Ovary (tissue), 9 donors: ENCODE data around the gene KRT33A. TPM values are rescaled to one million over a fixed set of nuclear protein-coding genes. Genes with fewer than 3 reads are reported as not detected.
"Not testable (repeated sequence)": the region's sequence is repeated elsewhere in the genome, so short reads cannot be mapped to it uniquely, and the experiment has no call there.

Source experiments
- DNase-seq, 5 donors: peaks; one replicate each; pipeline ENCODE4 v3.0.0-alpha.2; 2019 to 2020
- H3K27ac ChIP-seq, 2 donors: fragments of 200-600 bp; one replicate each; pipeline versions ENCODE4 v1.5.1 to v1.8.0; 2019 to 2022
- H3K27me3 ChIP-seq: fragments of 200-600 bp; one replicate; pipeline ENCODE4 v1.8.0; 2022
- H3K36me3 ChIP-seq: fragments of 200-600 bp; sonication (generic); one replicate; pipeline ENCODE4 v1.5.1; 2019
- H3K4me1 ChIP-seq: one replicate; pipeline ENCODE4 v1.8.1; 2013; ENCODE audit warnings: mild to moderate bottlenecking, moderate library complexity; ENCODE audit not compliant: insufficient read depth
- H3K4me3 ChIP-seq: fragments of 200-600 bp; sonication (generic); one replicate; pipeline ENCODE4 v1.5.1; 2017
- H3K9me3 ChIP-seq, 2 donors: fragments of 200-600 bp in 1 of 2; sonication (generic) in 1 of 2; one replicate each; pipeline versions ENCODE4 v1.5.1 to v1.8.1; 2013 to 2019; ENCODE audit warnings: mild to moderate bottlenecking in 1 of 2, moderate library complexity in 1 of 2
- EP300 ChIP-seq: sonication (generic); formaldehyde crosslinking; IDR thresholded peaks from one replicate; pipeline ENCODE4 v1.6.1; 2017; ENCODE audit warnings: antibody characterized with exemption
- POLR2A ChIP-seq: fragments of 450-650 bp; IDR thresholded peaks from one replicate; pipeline ENCODE4 v1.6.1; 2017; ENCODE audit warnings: antibody characterized with exemption, mild to moderate bottlenecking, moderate library complexity
- WGBS, 3 donors: extraction: QIAGEN DNeasy Blood & Tissue Kit in 1 of 3; methylation state at CpG; one replicate each; pipeline versions ENCODE4 v1.1.5 to v1.1.7; 2013 to 2017; 5-methylcytosine and 5-hydroxymethylcytosine counted together
- intact Hi-C, 4 donors: fragments of 100-400 bp; cut with DNase I; formaldehyde crosslinking; loops; one replicate each; pipeline versions ENCODE4 v1.11.0 to v1.15.1; 2022 to 2023
- polyA plus RNA-seq, 2 donors: library from polyadenylated mRNA; stranded (reverse); fragments of 200-250 nt in 1 of 2; fragments of 350-450 nt in 1 of 2; fragmentation: Illumina TruSeq in 1 of 2; extraction: RNeasy Lipid Tissue Mini Kit (QIAGEN cat#74804) in 1 of 2; gene quantifications; one replicate each; pipeline ENCODE4 v1.2.3, GENCODE V29; 2013 to 2014
- total RNA-seq, 7 donors: library from RNA; depleted of rRNA in 2 of 7; stranded (reverse); fragments of >200 nt in 2 of 7; fragmentation: NEBNext Ultra II Directional in 3 of 7; extraction: Animal tissue kit (Norgen Biotek cat#: 25700) in 3 of 7; gene quantifications; one replicate each; pipeline versions ENCODE4 v1.1.0 to v1.2.4, GENCODE V29; 2016 to 2023
- TF ChIP-seq, protein P1 (sequence below), 3 donors: fragments of 450-650 bp in 2 of 3; fragments of 200-600 bp in 1 of 3; IDR thresholded peaks; one replicate each; pipeline versions ENCODE4 v1.5.1 to v1.8.0; 2016 to 2022; ENCODE audit warnings: antibody characterized with exemption in 3 of 3, mild to moderate bottlenecking in 1 of 3
- donor health status: DM: no; HTN: no; CAD: no; lungs with moderate emphysema.
- donor health status: DM: no; HTN: no; CAD: no.
- donor health status: Bipolar disorder and iron deficiency.
- donor health status: DM: yes; HTN: yes; CAD: no.
- donor health status: DM: no; HTN: no; CAD: no.
- donor health status: DM: yes; HTN: yes; CAD: no.

KRT33A gene
- total and polyA plus RNA-seq, 9 donors: not detected

- no peak overlapping the region for H3K4me3 ChIP-seq
- TF ChIP-seq, protein P1, sequence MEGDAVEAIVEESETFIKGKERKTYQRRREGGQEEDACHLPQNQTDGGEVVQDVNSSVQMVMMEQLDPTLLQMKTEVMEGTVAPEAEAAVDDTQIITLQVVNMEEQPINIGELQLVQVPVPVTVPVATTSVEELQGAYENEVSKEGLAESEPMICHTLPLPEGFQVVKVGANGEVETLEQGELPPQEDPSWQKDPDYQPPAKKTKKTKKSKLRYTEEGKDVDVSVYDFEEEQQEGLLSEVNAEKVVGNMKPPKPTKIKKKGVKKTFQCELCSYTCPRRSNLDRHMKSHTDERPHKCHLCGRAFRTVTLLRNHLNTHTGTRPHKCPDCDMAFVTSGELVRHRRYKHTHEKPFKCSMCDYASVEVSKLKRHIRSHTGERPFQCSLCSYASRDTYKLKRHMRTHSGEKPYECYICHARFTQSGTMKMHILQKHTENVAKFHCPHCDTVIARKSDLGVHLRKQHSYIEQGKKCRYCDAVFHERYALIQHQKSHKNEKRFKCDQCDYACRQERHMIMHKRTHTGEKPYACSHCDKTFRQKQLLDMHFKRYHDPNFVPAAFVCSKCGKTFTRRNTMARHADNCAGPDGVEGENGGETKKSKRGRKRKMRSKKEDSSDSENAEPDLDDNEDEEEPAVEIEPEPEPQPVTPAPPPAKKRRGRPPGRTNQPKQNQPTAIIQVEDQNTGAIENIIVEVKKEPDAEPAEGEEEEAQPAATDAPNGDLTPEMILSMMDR (IDR thresholded peaks at IDR 0.05): no peak
- TF ChIP-seq EP300: no peak
- no peak for TF ChIP-seq POLR2A
- intact Hi-C loops: no loop called here
- no peak overlapping the region for H3K27ac ChIP-seq
- H3K36me3 ChIP-seq: no peaks in the 10 kb centered on the region
- DNase-seq: no peak
- no peaks in the 10 kb centered on the region for H3K9me3 ChIP-seq
- WGBS, 3 donors: 91 to 93% (median 91%) methylated on average over 4 of the region's 4 CpGs
- H3K4me1 ChIP-seq: no peaks in the 10 kb centered on the region
- no peaks in the 10 kb centered on the region for H3K27me3 ChIP-seq
These were observed 3.9 kb upstream of the KRT33A start for GRCh38 chr17:41354536-41354935.

- intact Hi-C loops: no loop called here
- TF ChIP-seq, protein P1 (IDR thresholded peaks at IDR 0.05): no peak
- TF ChIP-seq POLR2A (no peak), EP300 (no peak)
- Histone ChIP-seq H3K36me3 (no peaks in the 10 kb centered on the region), H3K27ac (no peak overlapping the region), H3K4me1 (no peaks in the 10 kb centered on the region), H3K9me3 (no peaks in the 10 kb centered on the region), H3K4me3 (no peak overlapping the region), H3K27me3 (no peaks in the 10 kb centered on the region)
- no peak for DNase-seq
- 72 to 79% (median 78%) methylated on average over 7 of the region's 7 CpGs for WGBS, 3 donors
These were observed 2.2 kb upstream of the KRT33A start for GRCh38 chr17:41352597-41353366.

DNA sequence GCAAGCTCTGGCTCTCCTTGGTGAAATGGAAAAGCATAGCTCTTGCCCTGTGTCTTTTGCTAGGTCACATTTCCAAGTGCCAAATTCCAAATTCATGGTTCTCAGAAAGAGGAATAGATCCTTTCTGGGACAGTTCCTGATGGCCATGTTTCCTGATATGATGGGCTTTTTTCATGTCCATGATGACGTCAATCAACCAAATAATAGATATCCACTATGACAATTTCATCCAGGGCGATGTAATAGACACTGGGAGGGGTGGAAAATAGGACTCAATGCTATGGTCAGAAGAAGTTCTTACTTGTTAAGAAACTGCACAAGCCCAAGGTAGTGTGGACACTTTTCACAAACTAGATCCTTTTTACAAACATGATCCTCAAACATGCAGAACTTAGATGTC, 549 bp upstream of the KRT33A start:
- no peaks in the 10 kb centered on the region for H3K4me1 ChIP-seq
- no peaks in the 10 kb centered on the region for H3K9me3 ChIP-seq
- H3K27me3 ChIP-seq: no peaks in the 10 kb centered on the region
- WGBS, 3 donors: 72 to 92% (median 90%) methylated on average over 2 of the region's 2 CpGs
- TF ChIP-seq, protein P1 (IDR thresholded peaks at IDR 0.05): no peak
- TF ChIP-seq EP300 (no peak), POLR2A (no peak)
- intact Hi-C loops: no loop called here
- no peak for DNase-seq
- no peak overlapping the region for H3K27ac ChIP-seq
- H3K4me3 ChIP-seq: no peak overlapping the region
- H3K36me3 ChIP-seq: no peaks in the 10 kb centered on the region

DNA sequence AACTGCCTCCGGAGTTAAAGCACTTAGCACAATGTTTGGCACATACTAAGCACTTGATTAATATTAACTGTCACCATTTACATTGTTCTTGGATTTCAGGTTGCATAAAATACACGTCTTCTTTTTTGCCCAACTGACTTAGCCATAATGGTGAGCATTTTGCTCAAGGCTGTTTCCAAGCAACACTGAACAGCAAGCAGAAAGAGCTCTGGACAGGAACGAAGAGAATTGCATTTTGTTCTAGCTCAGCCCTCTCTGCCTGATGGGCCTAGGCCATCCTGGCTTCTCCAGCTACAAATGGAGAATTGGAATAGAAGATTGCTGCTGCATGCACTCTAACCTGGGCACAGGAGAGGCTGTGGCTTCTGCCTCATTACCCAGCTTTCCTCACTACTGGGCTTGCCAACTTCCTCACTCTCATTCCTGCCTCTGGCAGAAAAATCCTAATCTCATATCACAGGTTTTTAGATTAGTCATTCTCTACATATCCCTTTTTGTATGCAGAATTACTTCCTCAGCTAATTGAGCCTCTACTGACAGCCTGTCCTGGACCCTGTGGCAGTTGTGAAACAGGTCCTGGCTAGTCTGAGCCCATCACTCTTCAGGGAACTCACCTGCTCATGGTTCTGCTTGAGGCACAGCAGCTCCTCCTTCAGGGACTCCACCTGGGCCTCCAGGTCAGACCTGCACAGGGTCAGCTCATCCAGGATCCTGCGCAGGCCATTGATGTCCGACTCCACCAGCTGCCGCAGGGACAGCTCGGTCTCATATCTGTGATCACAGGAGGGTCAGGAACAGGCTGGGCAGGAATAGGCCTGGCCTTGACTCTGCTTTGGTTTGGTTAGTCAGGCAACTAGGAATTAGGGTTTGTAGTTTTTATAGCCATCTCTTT, 2.5 kb downstream of the KRT33A start:
- no peak overlapping the region for H3K4me3 ChIP-seq
- no peaks in the 10 kb centered on the region for H3K36me3 ChIP-seq
- no peaks in the 10 kb centered on the region for H3K4me1 ChIP-seq
- no peaks in the 10 kb centered on the region for H3K9me3 ChIP-seq
- no peak for TF ChIP-seq POLR2A
- TF ChIP-seq, protein P1 (IDR thresholded peaks at IDR 0.05): no peak
- H3K27me3 ChIP-seq: no peaks in the 10 kb centered on the region
- WGBS, 3 donors: 79 to 88% (median 84%) methylated on average over 7 of the region's 7 CpGs
- no peak overlapping the region for H3K27ac ChIP-seq
- no peak for DNase-seq
- intact Hi-C loops: no loop called here

GRCh38 chr17:41346421-41346820, 4.2 kb downstream of the KRT33A start:
- H3K4me1 ChIP-seq, intact Hi-C loops, H3K27me3 ChIP-seq, H3K4me3 ChIP-seq, DNase-seq, H3K9me3 ChIP-seq, H3K27ac ChIP-seq, H3K36me3 ChIP-seq: not testable (repeated sequence)
- WGBS, 3 donors: 91 to 97% (median 93%) methylated on average over 16 of the region's 16 CpGs
